ENCODE results near the gene TBL1XR1. TPM values are rescaled to one million over a fixed set of nuclear protein-coding genes. Genes with fewer than 3 reads are reported as not detected.

The TBL1XR1 gene
- total RNA-seq, 1 experiment from 2014 or later, result 186 TPM

- ChIA-PET POLR2A (ENCODE audit: low non-redundant PET) (no interaction called here), CTCF (no interaction called here)
- H3K27me3 ChIP-seq (replicated peaks; ENCODE audit: insufficient read depth, low read depth, low read length, poor library complexity), result no peaks in the 10 kb centered on the region
- no peak overlapping the region for H3K4me3 ChIP-seq (ENCODE audit: low read depth, low read length, poor library complexity, severe bottlenecking)
- BruUV-seq (replicated peaks), result no TSS peak
- peak overlapping the region; percentile 68 for H3K27ac ChIP-seq (ENCODE audit: low read depth, low read length, poor library complexity, severe bottlenecking)
- TF ChIP-seq EZH2 (IDR thresholded peaks at IDR 0.05; ENCODE audit: borderline replicate concordance, low read depth, low read length, poor library complexity, severe bottlenecking) (no peak), CTCF (conservative IDR thresholded peaks at IDR 0.05; ENCODE audit: low read depth, low read length) (no peak)
- intact Hi-C loops (cut with micrococcal nuclease; ENCODE audit: unreplicated experiment), result no loop called here
- peak; percentile 72 for DNase-seq (ENCODE audit: low spot score)
- H3K9me3 ChIP-seq (ENCODE audit: low read depth, low read length, poor library complexity, severe bottlenecking), result no peaks in the 10 kb centered on the region
- no peaks in the 10 kb centered on the region for H3K36me3 ChIP-seq (ENCODE audit: insufficient read depth, low read length, poor library complexity, severe bottlenecking)
- H3K4me1 ChIP-seq (ENCODE audit: insufficient read depth, low read length, poor library complexity, severe bottlenecking), result peaks cover 25% of the 10 kb centered on the region
Observed at GRCh38 chr3:177210744-177211502, 13.6 kb upstream of the TBL1XR1 start.

- ChIA-PET CTCF (no interaction called here), POLR2A (ENCODE audit: low non-redundant PET) (no interaction called here)
- BruUV-seq (replicated peaks), result no TSS peak
- no peaks in the 10 kb centered on the region for H3K36me3 ChIP-seq (ENCODE audit: insufficient read depth, low read length, poor library complexity, severe bottlenecking)
- no peak for TF ChIP-seq EZH2 (IDR thresholded peaks at IDR 0.05; ENCODE audit: borderline replicate concordance, low read depth, low read length, poor library complexity, severe bottlenecking)
- TF ChIP-seq CTCF (conservative IDR thresholded peaks at IDR 0.05; ENCODE audit: low read depth, low read length), result no peak
- H3K9me3 ChIP-seq (ENCODE audit: low read depth, low read length, poor library complexity, severe bottlenecking), result no peaks in the 10 kb centered on the region
- H3K4me3 ChIP-seq (ENCODE audit: low read depth, low read length, poor library complexity, severe bottlenecking), result no peak overlapping the region
- H3K4me1 ChIP-seq (ENCODE audit: insufficient read depth, low read length, poor library complexity, severe bottlenecking), result peaks cover 25% of the 10 kb centered on the region
- no peak overlapping the region for H3K27ac ChIP-seq (ENCODE audit: low read depth, low read length, poor library complexity, severe bottlenecking)
- intact Hi-C loops (cut with micrococcal nuclease; ENCODE audit: unreplicated experiment), result no loop called here
- no peak for DNase-seq (ENCODE audit: low spot score)
- H3K27me3 ChIP-seq (replicated peaks; ENCODE audit: insufficient read depth, low read depth, low read length, poor library complexity), result no peaks in the 10 kb centered on the region
Observed at GRCh38 chr3:177209509-177209908, 12.2 kb upstream of the TBL1XR1 start.

- Histone ChIP-seq H3K27ac (ENCODE audit: low read depth, low read length, poor library complexity, severe bottlenecking) (no peak overlapping the region), H3K36me3 (ENCODE audit: insufficient read depth, low read length, poor library complexity, severe bottlenecking) (no peaks in the 10 kb centered on the region), H3K4me3 (ENCODE audit: low read depth, low read length, poor library complexity, severe bottlenecking) (no peak overlapping the region), H3K9me3 (ENCODE audit: low read depth, low read length, poor library complexity, severe bottlenecking) (no peaks in the 10 kb centered on the region), H3K4me1 (ENCODE audit: insufficient read depth, low read length, poor library complexity, severe bottlenecking) (peaks cover 25% of the 10 kb centered on the region), H3K27me3 (replicated peaks; ENCODE audit: insufficient read depth, low read depth, low read length, poor library complexity) (no peaks in the 10 kb centered on the region)
- intact Hi-C loops (cut with micrococcal nuclease; ENCODE audit: unreplicated experiment), result no loop called here
- DNase-seq (ENCODE audit: low spot score), result no peak
- ChIA-PET CTCF (no interaction called here), POLR2A (ENCODE audit: low non-redundant PET) (no interaction called here)
- no TSS peak for BruUV-seq (replicated peaks)
- TF ChIP-seq CTCF (conservative IDR thresholded peaks at IDR 0.05; ENCODE audit: low read depth, low read length), result no peak
- TF ChIP-seq EZH2 (IDR thresholded peaks at IDR 0.05; ENCODE audit: borderline replicate concordance, low read depth, low read length, poor library complexity, severe bottlenecking), result no peak
Observed at GRCh38 chr3:177208781-177209180, 11.5 kb upstream of the TBL1XR1 start.
